GM19025 (cell line): ENCODE results near the gene SAP130.

Experiments used
- ATAC-seq: cut with Tn5 transposase; IDR thresholded peaks from one replicate; pipeline ENCODE4 v1.9.1; 2021; ENCODE audit warnings: mild to moderate bottlenecking, low read depth, moderate library complexity; ENCODE audit not compliant: unreplicated experiment

The SAP130 gene

DNA sequence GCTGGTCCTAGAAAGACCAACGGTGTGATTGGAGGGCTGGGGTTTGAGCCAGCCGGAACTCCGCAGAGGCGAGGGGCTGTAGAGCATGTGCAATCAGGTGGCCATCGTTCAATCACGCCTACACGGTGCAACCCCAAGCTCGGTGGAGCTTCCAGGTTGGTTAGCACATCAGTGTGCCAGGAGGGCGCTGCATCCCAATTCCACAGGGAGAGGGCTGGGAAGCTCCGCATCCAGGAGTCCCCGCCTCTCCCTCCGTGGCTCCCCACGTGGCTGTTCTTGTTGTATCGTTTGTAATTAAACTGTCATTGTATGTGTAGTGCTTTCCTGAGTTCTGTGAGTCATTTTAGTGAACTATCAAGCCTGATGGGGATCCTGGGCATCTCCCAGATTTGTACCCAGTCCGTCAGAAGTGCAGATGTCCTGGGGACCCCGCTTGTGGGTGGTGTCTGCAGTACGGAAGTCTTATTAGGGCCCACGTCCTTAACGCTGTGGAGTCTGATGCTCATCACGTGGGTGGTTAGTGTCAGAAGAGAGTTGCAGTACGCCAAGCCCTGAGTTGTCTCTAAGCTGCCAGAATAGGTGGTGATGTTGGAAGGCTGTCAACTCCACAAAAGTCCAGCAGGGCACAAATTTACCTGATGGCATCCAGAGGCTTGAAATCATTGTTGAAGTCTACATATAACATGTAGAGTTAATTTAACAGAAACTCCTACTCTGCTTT, 121.5 kb downstream of the SAP130 start:
- ATAC-seq, result no peak

- ATAC-seq, result no peak
These were observed 126.4 kb downstream of the SAP130 start for GRCh38 chr2:127901339-127902056.

- no peak for ATAC-seq
These were observed 130.2 kb downstream of the SAP130 start for GRCh38 chr2:127897531-127898211.

DNA sequence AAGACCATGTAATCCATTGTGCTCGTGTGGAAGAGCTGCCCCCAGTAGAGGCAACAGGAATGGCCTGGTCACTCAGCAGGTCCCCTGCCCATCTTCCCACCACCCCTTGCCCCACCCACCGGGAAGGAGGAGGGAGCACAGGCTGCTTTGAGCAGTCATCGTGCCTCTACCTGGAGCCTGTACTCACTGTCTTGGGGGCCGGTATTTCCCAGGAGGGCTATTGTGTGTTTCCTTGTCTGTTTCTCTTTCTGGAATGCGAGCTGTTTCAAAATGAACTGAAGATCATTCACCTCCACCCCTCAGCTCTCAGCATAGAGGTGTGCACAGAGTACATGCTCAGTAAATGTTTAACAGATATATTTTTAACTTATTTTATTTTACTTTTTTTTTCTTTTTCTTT, 134.4 kb downstream of the SAP130 start:
- no peak for ATAC-seq

DNA sequence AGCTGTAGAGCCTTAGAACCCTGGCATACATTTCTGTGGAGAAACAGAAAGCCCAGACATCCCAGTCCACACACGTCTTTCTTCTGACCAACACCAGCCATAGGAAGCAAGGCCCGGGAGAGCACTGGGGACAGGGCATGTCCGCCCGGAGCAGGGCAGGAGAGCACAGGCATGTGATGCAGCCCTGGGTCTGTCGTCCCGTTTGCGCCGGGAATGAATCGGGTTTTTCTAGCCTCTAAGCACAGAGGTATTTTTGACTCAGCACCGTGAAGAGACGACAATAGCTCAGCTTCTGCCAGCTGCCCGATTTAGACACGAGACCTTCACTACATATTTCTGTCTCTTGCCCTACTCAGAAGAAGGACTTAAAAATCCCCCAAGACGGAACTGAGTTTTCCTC, 134.8 kb downstream of the SAP130 start:
- no peak for ATAC-seq

GRCh38 chr2:127891811-127892210, 136.0 kb downstream of the SAP130 start:
- no peak for ATAC-seq
